HuH-7 (cell line): Measurements from ENCODE around the gene PCSK6.

Experiments
- DNase-seq: peaks from one replicate; pipeline ENCODE4 v3.0.0; 2011; ENCODE audit warnings: low spot score

Gene PCSK6

DNA sequence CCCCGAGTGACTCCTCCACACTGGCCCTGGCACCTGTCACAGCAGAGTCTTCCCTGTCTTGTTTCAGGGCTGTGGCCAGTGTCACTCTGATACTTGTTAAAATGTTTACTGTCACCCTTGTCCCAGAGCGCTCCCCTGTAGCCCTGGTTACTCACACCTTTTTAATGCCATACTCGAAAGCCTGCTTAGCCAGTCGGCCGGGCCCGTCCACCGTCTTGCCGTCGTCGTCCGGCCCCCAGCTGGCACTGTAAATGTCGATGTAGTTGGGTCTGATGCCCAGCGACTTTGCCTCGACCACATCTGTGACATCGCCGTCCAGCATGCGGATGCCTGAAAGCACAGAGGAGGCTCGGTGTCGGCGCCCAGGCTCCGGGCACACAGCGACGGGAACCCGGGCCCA lies 91.3 kb downstream of the PCSK6 start:
- DNase-seq, result no peak

DNA sequence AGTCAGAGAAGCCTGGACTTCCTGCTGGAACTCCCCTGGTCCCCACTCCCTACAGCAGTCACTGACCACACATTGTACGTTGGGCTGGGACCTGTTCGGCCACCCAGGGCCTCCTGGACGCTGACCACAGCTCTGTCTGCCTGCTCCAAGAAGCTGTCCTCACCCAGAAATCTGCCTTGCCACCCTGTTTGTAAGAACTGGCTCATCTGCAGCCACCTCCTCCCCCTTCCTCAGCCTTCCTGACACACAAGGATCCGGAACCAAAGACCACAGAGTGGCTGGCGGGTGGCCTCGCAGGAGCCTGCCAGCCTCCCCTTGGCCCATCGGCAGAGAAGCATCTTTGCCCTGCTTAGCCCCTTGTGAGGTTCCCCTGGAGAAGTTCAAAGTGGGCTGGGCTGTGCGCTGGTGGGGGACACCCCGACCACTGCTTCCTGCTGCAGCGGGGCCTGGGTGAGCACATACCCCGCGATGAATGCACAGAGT lies 91.9 kb downstream of the PCSK6 start:
- DNase-seq, result no peak

DNA sequence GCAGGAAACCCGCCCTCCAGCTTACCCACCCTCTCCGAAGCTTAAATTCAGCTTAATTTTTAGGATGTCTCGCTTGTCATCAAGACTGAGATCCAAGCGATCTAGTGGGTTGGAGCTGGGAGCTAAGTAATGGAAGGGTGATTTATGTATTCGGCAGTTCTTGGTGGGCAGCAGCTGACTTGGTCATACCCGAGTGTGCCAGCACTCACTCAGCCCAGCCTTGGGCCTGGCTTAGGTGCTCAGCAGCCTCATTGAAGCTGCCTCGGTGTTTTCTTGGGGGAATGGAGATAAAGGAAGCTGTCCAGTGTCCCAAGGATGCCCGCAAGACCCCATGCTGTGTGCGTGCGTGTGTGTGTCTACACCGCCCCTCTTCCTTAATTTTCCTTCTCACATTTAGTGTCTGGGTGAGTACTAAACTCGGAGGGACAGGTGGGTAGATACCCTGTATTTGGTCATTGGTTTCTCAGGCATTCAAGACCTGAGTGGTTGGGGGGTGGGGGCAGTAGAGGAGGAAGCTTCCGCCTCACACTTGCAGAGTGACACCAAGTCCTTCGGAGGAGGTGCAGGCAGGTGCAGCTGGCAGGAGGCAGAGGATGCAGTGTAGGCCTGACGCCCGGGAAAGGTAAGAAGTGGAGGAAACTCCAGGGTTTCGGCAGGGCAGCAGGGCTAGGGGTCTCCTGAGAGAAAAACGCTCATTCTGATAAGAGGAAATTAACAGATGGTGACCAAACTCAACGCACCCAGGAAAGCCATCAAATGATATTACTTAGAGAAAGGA lies 92.8 kb downstream of the PCSK6 start:
- DNase-seq, result no peak

DNA sequence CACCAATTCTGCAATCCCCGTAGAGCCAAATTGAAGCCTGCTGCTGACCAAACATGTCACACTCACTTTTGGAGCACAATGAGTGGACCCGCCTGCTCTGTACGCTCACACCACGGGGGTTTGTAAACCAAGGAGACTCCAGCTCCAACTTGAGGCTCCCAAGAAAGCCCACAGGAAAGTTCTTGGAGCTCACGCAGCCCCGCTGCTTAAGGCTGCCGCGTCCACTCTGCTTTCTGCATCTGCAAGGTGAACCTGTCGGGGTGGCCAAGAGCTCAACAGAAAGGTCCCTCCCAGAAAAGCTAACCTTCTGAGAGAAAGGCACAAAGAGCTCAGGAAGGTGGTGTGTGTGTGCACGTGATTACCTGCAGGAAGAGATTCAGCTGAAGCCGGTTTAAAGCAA lies 94.9 kb downstream of the PCSK6 start:
- DNase-seq, result no peak

DNA sequence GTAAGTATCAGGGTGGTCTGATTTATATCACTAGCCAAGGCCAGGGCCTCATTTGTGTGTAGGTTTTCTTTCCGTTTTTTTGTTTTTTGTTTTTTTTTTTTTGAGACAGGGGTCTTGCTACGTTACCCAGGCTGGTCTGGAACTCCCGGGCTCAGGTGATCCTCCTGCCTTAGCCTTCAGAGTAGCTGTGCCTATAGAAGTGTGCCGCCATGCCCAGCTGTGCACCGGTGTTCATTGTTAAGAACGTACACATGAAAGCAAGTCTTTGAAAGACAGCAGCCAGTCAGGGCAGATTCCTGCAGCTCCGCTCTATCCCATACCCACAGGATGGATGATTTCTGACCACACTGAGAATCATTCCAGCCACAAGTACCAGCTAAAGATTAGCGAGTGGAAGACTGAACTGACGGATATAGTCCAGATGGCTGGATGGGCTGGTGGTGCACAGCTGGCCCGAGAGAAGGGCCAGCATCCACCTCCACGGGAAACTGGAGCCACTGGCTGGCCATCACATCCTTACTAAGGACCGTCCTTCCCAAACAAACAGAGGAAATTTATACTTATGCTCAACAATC lies 95.4 kb downstream of the PCSK6 start:
- DNase-seq, result no peak

DNA sequence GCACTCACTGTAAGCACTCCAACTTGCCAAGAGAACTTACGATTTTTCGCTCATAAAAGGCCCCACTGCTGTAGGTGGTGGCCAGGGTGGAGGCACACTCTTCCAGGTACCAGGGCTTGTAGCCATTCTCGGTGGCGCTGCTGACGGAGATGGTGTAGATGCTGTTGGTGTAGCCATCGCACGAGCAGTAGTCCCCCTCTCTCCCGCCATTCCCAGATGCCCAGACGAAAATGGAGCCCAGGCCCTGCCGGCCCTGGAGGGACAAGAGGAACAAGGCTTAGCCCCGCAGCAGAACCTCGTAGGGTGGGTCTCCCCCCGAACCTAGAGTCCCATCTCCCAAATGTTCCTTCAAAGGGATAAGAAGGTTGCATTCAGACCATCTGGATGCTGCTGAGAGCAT lies 96.3 kb downstream of the PCSK6 start:
- no peak for DNase-seq

DNA sequence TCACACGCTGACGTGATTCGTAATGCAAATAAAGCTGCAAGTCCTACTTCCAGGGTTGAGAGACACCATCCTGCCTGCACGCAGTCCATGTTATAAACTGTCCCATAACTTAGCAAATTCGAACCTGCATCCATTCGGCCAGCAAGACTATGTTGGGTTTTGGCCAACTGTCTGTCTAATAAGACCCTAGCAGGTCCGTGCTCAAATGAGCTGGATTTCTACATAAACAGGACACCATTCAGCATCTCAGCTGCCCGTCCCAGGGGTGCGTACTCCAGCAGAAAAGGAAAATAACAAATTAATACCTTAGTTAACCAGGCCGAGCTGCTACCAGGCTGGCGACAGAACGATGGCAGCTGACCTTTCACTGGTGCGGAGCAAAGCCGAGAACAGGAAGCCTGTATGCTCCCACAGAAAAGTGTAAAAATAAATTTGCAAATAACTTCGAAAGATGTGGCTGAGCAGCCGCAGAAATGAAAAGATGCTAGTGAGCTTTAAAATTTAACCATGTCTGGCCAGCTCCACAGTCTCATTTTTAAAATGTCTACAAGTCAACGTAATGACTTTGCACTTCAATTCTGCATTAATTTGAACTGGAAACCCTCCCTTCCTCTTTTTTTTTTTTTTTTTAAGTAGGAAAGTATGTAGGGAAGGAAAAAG lies 97.4 kb downstream of the PCSK6 start:
- DNase-seq, result no peak

DNA sequence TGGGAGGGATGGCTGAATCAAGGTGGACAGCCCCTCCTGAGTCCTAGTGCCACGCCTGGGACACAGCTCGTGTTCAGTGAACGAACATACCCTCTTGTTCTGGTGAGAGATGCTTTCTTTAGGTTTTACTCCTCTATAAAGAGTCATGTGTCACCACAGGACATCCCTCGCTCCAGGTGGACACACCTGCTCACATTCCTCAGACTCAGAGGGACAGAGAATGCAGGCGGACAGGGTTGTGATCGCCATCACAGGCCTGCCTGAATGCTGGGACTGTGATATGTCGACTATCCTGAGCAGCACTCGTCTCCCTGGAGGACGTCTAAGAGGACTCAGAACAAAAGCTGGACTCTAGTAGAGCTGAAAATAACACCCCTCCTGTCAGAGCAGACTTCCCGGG lies 98.1 kb downstream of the PCSK6 start:
- no peak for DNase-seq

DNA sequence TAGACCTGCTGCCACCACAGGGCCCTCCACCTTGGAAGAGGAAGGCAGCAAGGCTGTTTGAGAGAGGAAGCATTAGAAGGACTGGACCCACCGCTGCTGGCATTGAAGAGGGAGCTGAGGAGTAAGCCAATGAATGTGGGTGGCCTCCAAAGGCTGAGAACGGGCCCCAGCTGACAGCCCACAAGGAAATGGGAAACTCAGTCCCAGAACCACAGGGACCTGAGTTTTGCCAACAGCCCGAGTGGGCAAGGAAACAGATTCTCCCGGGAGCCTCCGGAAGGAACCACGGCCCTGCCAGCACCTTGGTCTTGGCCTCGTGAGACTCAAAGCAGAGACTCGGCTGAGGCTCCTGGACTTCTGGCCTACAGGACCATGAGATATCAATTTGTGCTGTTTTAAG lies 99.0 kb downstream of the PCSK6 start:
- DNase-seq, result no peak

DNA sequence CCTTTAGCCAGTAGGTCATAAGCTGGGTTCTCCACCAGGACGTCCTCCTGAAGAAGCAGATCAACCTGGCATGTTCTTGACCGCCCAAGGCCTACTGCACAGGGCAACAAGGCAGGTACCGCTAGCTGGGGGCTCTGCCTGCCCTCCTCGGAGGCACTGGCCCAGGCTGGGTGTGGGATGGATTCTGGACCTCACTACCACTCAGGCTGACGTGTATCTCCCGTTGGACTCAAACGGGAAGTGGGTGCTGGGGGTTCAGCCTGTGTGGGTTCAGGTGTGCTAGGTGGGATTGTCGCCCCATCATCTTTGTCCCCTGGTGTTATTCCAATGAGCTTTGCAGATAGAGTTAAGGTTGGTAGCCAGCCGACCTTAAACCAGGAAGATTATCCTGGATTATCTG lies 99.4 kb downstream of the PCSK6 start:
- no peak for DNase-seq

DNA sequence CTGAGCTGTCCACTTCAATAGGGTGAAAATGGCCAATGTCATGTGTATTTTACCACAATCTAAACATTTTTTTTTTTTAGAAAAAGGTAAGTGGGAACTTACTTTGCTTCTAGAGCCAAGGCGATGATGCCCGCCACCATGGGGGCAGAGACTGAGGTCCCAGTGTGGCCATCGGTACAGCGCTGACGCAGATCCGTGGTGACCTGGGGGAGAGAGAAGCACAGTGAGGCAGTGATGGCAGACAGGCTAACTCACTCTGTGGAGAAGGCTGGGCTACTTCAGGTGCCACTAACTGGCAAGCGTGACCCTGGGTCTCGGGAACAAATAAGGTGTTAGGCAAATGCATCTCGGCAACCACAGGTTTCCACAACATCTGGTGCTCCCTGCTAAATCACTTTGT lies 100.1 kb downstream of the PCSK6 start:
- DNase-seq, result no peak

DNA sequence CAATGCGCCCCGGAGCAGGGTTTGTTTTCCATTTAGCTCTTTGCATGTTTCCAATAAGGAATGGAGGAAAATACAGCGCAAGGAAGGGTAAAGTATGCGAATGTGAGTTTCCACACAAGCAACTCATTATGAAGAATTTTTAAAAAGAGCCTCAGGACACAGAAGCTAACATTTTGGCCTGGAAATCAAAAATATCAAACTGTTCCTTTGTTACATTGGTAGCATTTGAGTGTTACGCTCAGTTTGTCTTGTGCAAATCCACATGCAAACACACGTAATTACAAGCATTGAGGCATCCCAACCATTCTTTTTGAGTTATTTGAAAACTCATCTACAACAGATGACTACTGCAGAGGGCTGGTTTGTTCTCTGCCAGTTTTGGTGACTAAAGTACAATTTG lies 101.5 kb downstream of the PCSK6 start:
- DNase-seq, result no peak

DNA sequence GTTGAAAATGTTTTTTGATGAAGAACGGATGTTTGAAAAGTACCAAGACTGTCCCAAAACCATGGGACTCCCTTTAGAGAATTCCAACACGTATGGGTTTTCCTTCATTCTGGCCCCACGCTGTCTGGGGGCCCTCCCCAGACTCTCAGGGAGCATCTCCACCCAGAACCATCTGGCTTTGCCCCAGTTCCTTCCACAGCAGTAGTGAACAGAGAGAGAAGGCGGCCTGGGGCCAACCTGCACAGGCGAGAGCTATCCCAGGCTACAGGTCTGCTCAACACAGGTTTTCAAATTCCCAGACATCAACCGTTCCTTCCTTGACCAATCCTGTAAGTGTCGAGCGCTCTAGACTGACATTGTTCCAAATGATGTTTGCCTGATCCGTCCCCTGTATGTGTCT lies 101.9 kb downstream of the PCSK6 start:
- no peak for DNase-seq

DNA sequence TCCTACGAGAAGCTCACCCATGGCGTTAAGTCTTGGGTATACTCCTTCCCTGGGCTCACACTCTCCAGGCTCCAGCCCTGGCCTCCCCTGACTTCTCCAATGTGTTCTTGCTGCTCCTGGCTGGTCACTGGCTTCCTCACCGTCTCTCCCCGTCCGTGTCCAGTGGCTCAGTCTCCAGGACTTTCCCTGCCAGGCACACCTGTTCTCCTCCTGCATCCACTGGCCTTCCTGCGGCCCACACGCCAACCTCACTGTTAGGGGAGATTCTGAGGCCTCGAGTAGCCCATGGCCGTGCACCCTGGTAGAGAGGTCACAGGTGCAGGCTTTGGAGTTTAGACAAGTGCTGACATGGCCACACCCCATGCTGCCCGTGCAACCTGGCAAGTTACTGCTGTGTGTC lies 102.5 kb downstream of the PCSK6 start:
- DNase-seq, result no peak

DNA sequence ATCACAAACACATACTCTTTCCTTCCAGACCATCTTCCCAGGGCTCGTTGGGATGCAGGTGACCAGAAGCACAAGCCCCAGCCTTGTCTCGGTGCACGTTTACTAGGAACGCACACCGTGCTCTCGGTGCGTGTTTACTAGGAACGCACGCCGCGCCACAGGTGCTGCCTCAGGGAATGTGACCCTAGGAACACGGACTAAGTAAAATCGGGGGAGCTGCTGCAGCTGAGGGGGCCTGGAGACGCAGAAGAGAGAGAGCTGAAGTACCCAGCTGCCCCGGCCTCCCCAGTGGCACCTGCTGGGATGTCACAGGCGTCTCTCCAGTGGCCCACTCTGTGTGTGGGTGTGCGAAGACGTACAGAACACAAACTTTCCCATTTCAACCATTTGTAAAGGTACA lies 103.5 kb downstream of the PCSK6 start:
- no peak for DNase-seq

DNA sequence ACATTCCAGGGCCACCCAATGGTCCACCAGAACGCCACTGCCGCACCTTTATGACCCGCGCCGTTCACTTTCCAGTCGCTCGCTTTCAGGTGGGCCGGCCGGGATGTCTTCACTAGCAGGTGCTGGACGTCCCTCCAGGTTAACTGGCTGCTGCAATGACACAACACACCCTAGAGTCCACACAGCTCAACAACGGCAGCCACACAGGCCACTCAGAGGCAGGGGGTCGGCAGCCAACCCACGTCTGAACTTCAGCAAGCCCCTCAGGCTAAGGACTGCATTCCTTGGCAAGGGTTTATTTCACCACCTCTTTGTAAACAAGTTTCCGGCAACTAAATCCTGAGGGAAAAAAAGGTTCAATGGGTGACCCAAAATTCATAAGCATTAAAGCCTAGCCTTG lies 105.2 kb downstream of the PCSK6 start:
- DNase-seq, result no peak

DNA sequence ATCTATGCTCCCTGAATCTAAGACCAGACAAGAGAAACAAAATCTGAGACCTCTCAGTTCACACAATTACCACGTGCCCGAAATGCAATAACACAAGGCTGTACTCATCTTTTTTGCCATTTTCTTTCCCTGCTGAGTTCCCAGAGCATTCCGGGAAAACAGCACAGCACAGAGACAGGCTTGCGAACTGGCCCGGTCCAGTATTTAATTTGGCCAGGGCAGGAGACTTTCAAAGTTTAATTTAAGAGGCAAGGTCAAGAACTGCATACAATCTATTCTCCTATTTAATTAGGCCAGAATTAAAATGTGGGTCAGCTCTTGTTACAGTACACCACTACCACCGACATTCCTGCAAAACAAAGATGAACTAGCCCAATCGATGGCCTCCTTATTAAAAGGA lies 107.0 kb downstream of the PCSK6 start:
- DNase-seq, result no peak

DNA sequence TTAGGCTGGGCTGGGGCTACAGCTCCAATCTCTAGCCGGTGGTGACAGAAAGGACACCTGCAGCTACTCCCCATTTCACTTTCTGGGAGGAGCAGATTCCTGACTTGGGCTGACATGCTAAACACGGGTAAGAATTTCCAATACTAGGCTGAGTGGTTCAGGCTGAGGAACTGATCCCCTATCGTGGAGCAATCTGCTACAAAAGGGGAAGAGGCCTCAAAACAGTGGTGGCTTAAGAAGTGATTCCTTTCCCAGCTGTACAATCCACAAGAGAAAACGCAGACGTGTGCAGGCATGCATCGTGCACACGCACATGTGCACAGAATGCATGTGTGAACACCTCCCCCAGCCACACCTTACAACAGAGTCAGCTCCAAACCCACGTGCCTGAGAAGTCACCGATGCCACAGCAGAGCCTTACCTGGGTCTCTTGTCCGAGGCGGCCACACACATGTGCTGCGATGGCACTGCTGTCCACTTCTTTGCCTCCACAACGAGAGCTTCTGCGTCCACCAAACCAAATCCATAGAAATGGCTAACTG lies 107.8 kb downstream of the PCSK6 start:
- no peak for DNase-seq

DNA sequence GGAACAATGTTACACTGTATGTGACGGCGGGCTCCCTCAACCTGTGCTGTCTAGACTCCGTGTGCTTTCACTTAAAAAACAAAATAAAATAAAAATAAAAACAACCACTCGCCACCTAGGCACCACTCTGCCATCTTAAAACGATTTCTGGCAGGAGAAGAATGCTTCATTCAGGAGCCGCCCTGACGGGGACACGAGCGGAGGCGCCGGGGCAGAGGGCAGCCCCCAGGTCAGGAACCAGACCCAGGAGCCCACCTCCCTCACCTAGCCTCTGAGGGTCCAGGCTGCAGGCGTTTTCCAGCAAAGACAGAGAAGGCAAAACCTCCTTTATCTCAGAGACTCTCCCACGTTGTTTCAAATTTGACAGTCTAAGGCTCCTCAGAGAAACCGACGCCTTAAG lies 109.4 kb downstream of the PCSK6 start:
- DNase-seq, result no peak

DNA sequence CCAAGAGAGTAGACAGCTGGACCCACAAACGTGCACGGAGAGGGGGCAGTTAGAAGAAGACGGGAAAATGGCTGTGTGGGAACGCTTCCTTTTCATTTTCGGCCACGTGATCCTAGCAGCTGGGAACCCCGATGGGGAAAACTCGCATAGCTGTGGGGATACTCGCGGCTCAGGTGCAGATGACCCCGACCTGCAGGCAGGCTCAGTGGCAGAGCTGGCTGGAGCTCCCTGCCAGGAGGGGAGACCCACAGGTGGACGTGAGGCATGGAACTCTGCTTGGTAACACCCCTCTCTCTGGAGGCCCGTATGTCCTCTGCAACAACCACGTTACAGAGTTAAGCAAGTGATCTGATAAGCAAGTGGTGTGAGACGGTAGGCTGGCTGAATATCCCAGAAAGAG lies 109.9 kb downstream of the PCSK6 start:
- DNase-seq, result no peak

DNA sequence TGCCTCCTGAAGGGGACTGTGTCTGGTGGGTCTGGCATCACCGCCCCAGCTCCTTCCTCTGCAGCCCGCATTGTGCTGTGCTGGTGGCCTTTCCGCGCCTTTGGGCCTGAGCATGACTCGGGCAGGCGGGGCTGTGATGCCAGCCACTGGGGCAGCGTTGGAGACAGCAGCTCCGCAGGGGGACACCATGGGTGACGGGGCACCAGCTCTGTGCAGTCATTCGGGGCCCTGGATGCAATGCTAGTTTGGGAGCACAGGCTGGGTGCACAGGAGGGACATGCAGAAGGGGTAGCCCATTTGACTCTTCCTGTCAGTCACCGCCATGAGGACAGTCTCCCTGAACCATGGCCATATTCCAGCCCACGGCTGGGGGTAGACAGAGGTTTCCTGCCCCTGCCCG lies 110.6 kb downstream of the PCSK6 start:
- no peak for DNase-seq

DNA sequence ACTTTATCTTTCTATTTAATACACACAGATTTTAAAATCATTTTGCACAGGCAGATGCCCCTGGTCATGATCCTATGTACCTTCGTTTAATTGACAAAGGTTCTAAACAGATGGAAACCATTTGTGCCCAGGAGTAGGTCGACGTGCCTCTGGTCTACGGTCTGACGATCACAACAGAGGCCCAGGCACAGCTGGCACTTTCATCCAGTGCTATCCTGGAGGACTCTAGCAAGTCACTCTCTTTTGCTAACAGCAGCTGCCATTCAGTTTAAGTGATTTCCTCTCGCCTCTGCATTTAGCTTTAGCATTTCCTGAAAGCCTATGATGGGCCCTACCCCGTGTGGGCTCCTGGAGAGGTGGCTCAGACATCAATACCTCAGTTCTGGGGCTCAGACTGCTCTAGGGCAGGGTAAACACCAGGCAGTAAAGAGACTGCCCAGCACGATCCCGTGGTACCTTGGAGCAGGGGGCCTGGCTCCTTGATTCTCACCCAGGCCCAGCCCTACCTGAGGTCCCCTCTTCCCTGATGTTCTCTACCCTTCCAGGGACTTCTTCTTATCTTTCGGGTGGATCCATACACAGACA lies 111.2 kb downstream of the PCSK6 start:
- no peak for DNase-seq
